IMR-90 (cell line): ENCODE measurements around the gene CCDC148. TPM values are rescaled to one million over a fixed set of nuclear protein-coding genes. Genes with fewer than 3 reads are reported as not detected.

Experiments used
- ATAC-seq: fragments of 200-7000 bp; cut with Tn5 transposase; 2 replicates; pipeline ENCODE4 v1.9.1; 2020; ENCODE audit warnings: low read depth, mild to moderate bottlenecking, moderate library complexity
- BruUV-seq: library from RNA; stranded (reverse); fragments of 400-500 nt; replicated peaks from 2 replicates; lab custom pipeline; 2021; lab: Mats Ljungman, UMichigan
- CTCF ChIA-PET: fragments of 300-600 bp; formaldehyde crosslinking; extraction: SDS; loops from one replicate; lab custom pipeline; 2021; ENCODE audit warnings: antibody characterized with exemption; lab: Yijun Ruan, JAX
- POLR2A ChIA-PET: fragments of 300-600 bp; sonication (Branson Sonifier 250); formaldehyde crosslinking; loops from one replicate; lab custom pipeline; 2022; ENCODE audit warnings: antibody characterized with exemption; ENCODE audit not compliant: unreplicated experiment; lab: Charles Lee
- DNase-seq: peaks from one replicate; pipeline ENCODE4 v3.0.0; 2013
- H2AFZ ChIP-seq: replicated peaks from 2 replicates; pipeline ENCODE3; 2013; ENCODE audit warnings: low read length, mild to moderate bottlenecking; ENCODE audit not compliant: poor library complexity
- H2AK5ac ChIP-seq: 2 replicates; pipeline ENCODE4 v1.6.1; 2013; ENCODE audit warnings: low read depth, low read length, inconsistent platforms
- H2AK9ac ChIP-seq: replicated peaks from 2 replicates; pipeline ENCODE3; 2013; ENCODE audit warnings: mild to moderate bottlenecking, low read depth, low read length, moderate library complexity; ENCODE audit not compliant: poor library complexity
- H2BK120ac ChIP-seq: 2 replicates; pipeline ENCODE4 v1.6.1; 2013; ENCODE audit warnings: low read depth, low read length, inconsistent platforms
- H2BK15ac ChIP-seq: 3 replicates; pipeline ENCODE4 v1.6.1; 2013; ENCODE audit warnings: low read depth, low read length, inconsistent platforms
- H2BK20ac ChIP-seq: 2 replicates; pipeline ENCODE4 v1.6.1; 2013; ENCODE audit warnings: low read depth, mild to moderate bottlenecking, inconsistent platforms, low read length, moderate library complexity
- H2BK5ac ChIP-seq: 2 replicates; pipeline ENCODE4 v1.6.1; 2013; ENCODE audit warnings: mild to moderate bottlenecking, low read depth, low read length, inconsistent platforms; ENCODE audit not compliant: poor library complexity, severe bottlenecking
- H3K14ac ChIP-seq: replicated peaks from 2 replicates; pipeline ENCODE4 v1.6.1; 2013; ENCODE audit warnings: low read depth, low read length, inconsistent platforms
- H3K18ac ChIP-seq: 2 replicates; pipeline ENCODE4 v1.6.1; 2013; ENCODE audit warnings: low read depth, low read length, control low read depth
- H3K23ac ChIP-seq: 2 replicates; pipeline ENCODE4 v1.6.1; 2013; ENCODE audit warnings: low read depth, low read length, inconsistent platforms
- H3K27ac ChIP-seq: 2 replicates; pipeline ENCODE4 v1.5.1; 2013; ENCODE audit warnings: mild to moderate bottlenecking, control low read depth, low read length; ENCODE audit not compliant: insufficient read depth
- H3K27me3 ChIP-seq: 2 replicates; pipeline ENCODE4 v1.6.1; 2013; ENCODE audit warnings: low read length; ENCODE audit not compliant: control insufficient read depth, insufficient read depth
- H3K36me3 ChIP-seq: 2 replicates; pipeline ENCODE4 v1.6.1; 2013; ENCODE audit warnings: low read length, mixed read lengths; ENCODE audit not compliant: control insufficient read depth, insufficient read depth
- H3K4ac ChIP-seq: 2 replicates; pipeline ENCODE4 v1.6.1; 2013; ENCODE audit warnings: low read depth, low read length, inconsistent platforms
- H3K4me1 ChIP-seq: 2 replicates; pipeline ENCODE4 v1.6.1; 2013; ENCODE audit warnings: low read length, mixed read lengths; ENCODE audit not compliant: control insufficient read depth, insufficient read depth
- H3K4me2 ChIP-seq: 2 replicates; pipeline ENCODE4 v1.6.1; 2013; ENCODE audit warnings: low read depth, mild to moderate bottlenecking, control low read depth, low read length, moderate library complexity
- H3K4me3 ChIP-seq: 2 replicates; pipeline ENCODE4 v1.5.1; 2013; ENCODE audit warnings: low read depth, mild to moderate bottlenecking, control low read depth, low read length, moderate library complexity; ENCODE audit not compliant: insufficient read depth
- H3K56ac ChIP-seq: 2 replicates; pipeline ENCODE4 v1.6.1; 2013; ENCODE audit warnings: low read length, inconsistent platforms; ENCODE audit not compliant: insufficient read depth; ENCODE audit errors: extremely low read depth
- H3K79me1 ChIP-seq, 2 experiments: 2 replicates each; pipeline ENCODE4 v1.6.1; 2013; ENCODE audit warnings: low read length in 2 of 2, inconsistent platforms in 1 of 2, low read depth in 1 of 2
- H3K9ac ChIP-seq: 2 replicates; pipeline ENCODE4 v1.6.1; 2013; ENCODE audit warnings: low read depth, low read length, control low read depth
- H3K9me1 ChIP-seq: 2 replicates; pipeline ENCODE4 v1.6.1; 2013; ENCODE audit warnings: low read length, inconsistent platforms; ENCODE audit not compliant: insufficient read depth
- H3K9me3 ChIP-seq: 2 replicates; pipeline ENCODE4 v1.6.1; 2013; ENCODE audit warnings: low read length; ENCODE audit not compliant: control insufficient read depth, insufficient read depth
- H4K20me1 ChIP-seq: 2 replicates; pipeline ENCODE4 v1.6.1; 2013; ENCODE audit warnings: low read length, inconsistent platforms; ENCODE audit not compliant: insufficient read depth
- H4K5ac ChIP-seq: 2 replicates; pipeline ENCODE4 v1.6.1; 2013; ENCODE audit warnings: mild to moderate bottlenecking, low read depth, low read length, control low read depth
- H4K8ac ChIP-seq, 2 experiments: 2 replicates each; pipeline ENCODE4 v1.6.1; 2013; ENCODE audit warnings: low read depth in 2 of 2, low read length in 2 of 2, control low read depth in 1 of 2, inconsistent platforms in 1 of 2
- H4K91ac ChIP-seq: 2 replicates; pipeline ENCODE4 v1.6.1; 2013; ENCODE audit warnings: low read depth, low read length, inconsistent platforms; ENCODE audit not compliant: insufficient read depth
- BHLHE40 ChIP-seq: fragments of 150-350 bp; IDR thresholded peaks from 2 replicates; pipeline ENCODE4 v1.6.1; 2016; ENCODE audit warnings: mild to moderate bottlenecking, low read depth, low read length
- CEBPB ChIP-seq: IDR thresholded peaks from 2 replicates; pipeline ENCODE4 v1.6.1; 2012; ENCODE audit warnings: low read depth, low read length, improper control_type of control experiment
- CHD1 ChIP-seq: IDR thresholded peaks from 2 replicates; pipeline ENCODE4 v1.6.1; 2012; ENCODE audit warnings: low read depth, low read length, improper control_type of control experiment
- FOS ChIP-seq: fragments of 150-350 bp; IDR thresholded peaks from 2 replicates; pipeline ENCODE4 v1.6.1; 2016; ENCODE audit warnings: low read depth, low read length
- MAFK ChIP-seq: IDR thresholded peaks from 2 replicates; pipeline ENCODE4 v1.6.1; 2012; ENCODE audit warnings: low read depth, low read length, improper control_type of control experiment
- MXI1 ChIP-seq: IDR thresholded peaks from 2 replicates; pipeline ENCODE4 v1.6.1; 2012; ENCODE audit warnings: low read depth, mild to moderate bottlenecking, low read length, moderate library complexity, borderline replicate concordance
- NFE2L2 ChIP-seq: fragments of 150-350 bp; IDR thresholded peaks from 2 replicates; pipeline ENCODE4 v1.6.1; 2016; ENCODE audit warnings: low read depth, mild to moderate bottlenecking, low read length
- POLR2A ChIP-seq: IDR thresholded peaks from 2 replicates; pipeline ENCODE4 v1.6.1; 2012; ENCODE audit warnings: mild to moderate bottlenecking, low read depth, low read length
- RAD21 ChIP-seq: IDR thresholded peaks from 2 replicates; pipeline ENCODE4 v1.6.1; 2012; ENCODE audit warnings: low read length, improper control_type of control experiment
- RCOR1 ChIP-seq: IDR thresholded peaks from 2 replicates; pipeline ENCODE4 v1.6.1; 2012; ENCODE audit warnings: mild to moderate bottlenecking, low read length, improper control_type of control experiment; ENCODE audit not compliant: insufficient replicate concordance
- RFX5 ChIP-seq: IDR thresholded peaks from 2 replicates; pipeline ENCODE4 v1.8.0; 2012; ENCODE audit warnings: low read depth, mild to moderate bottlenecking, low read length, moderate library complexity
- SMC3 ChIP-seq: fragments of 150-350 bp; IDR thresholded peaks from 2 replicates; pipeline ENCODE4 v1.6.1; 2016; ENCODE audit warnings: low read depth, mild to moderate bottlenecking, antibody characterized with exemption, low read length, moderate library complexity
- dilution Hi-C: fragments of 300-500 bp; cut with HindIII; formaldehyde crosslinking; loops from one replicate; pipeline ENCODE4 v1.14.3; 2018; ENCODE audit warnings: low sequenced_read_pairs; ENCODE audit not compliant: unreplicated experiment
- in situ Hi-C: fragments of 300-500 bp; cut with MboI; formaldehyde crosslinking; loops from 3 replicates; pipeline ENCODE4 v1.14.3; 2019; ENCODE audit warnings: low sequenced_read_pairs, inconsistent platforms, mixed read lengths
- intact Hi-C: fragments of 100-400 bp; cut with micrococcal nuclease; formaldehyde crosslinking; loops from 2 replicates; pipeline ENCODE4 v1.10.0; 2022
- polyA plus RNA-seq, 3 experiments: library from polyadenylated mRNA; depleted of rRNA; stranded (reverse); fragments of >200 nt; gene quantifications; 2 replicates each; pipeline ENCODE4 v1.2.3, GENCODE V29; 2012; ENCODE audit warnings: low replicate concordance in 1 of 3
- total RNA-seq: library from RNA; depleted of rRNA; stranded (reverse); fragments of >200 nt; gene quantifications from 2 replicates; pipeline ENCODE4 v1.2.3, GENCODE V29; 2012
- TF ChIP-seq, protein P1 (sequence below): fragments of 150-350 bp; IDR thresholded peaks from 2 replicates; pipeline ENCODE4 v1.6.1; 2016; ENCODE audit warnings: low read depth, mild to moderate bottlenecking, low read length, moderate library complexity, borderline replicate concordance
- TF ChIP-seq, protein P2 (sequence below): conservative IDR thresholded peaks from 2 replicates; pipeline ENCODE4 v1.5.1; 2012; ENCODE audit warnings: mild to moderate bottlenecking, low read depth, low read length, improper control_type of control experiment

CCDC148 gene
- total and polyA plus RNA-seq, 2 of the 4 experiments (the other 2 are of a cell fraction): 0.18 to 0.31 TPM

DNA sequence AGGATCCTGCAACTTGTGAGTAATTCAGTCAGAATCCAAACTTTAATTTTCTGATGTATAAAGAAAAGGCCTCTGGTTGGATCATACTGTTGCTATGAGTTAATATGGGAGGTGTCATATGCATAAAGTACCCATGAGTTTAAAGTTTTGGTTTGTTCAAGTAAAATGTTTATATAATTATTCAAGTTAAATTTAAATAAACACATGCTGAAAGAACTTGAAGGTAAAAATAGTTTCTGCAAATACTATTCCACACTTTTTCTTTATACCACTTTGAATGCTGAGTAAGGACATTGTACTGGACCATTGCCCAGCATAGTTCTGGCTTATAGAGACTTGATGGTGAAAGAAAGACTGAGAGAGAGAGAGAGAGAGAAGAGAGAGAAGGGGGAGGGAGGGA lies 30.9 kb upstream of the CCDC148 start:
- intact Hi-C loops: loop anchor here (5.0 kb wide), 1 partner anchor 100 kb away; no protein-coding TSS in a partner anchor

More for the DNA sequence above, 30.9 kb upstream of the CCDC148 start:
- TF ChIP-seq CHD1 (no peak), CEBPB (no peak), MXI1 (no peak), SMC3 (no peak), BHLHE40 (no peak), RFX5 (peak; percentile 93), MAFK (peak; percentile 73), NFE2L2 (no peak), POLR2A (no peak), RAD21 (no peak), RCOR1 (no peak), FOS (no peak)
- TF ChIP-seq, protein P1, sequence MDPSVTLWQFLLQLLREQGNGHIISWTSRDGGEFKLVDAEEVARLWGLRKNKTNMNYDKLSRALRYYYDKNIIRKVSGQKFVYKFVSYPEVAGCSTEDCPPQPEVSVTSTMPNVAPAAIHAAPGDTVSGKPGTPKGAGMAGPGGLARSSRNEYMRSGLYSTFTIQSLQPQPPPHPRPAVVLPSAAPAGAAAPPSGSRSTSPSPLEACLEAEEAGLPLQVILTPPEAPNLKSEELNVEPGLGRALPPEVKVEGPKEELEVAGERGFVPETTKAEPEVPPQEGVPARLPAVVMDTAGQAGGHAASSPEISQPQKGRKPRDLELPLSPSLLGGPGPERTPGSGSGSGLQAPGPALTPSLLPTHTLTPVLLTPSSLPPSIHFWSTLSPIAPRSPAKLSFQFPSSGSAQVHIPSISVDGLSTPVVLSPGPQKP: no peak
- TF ChIP-seq, protein P2, sequence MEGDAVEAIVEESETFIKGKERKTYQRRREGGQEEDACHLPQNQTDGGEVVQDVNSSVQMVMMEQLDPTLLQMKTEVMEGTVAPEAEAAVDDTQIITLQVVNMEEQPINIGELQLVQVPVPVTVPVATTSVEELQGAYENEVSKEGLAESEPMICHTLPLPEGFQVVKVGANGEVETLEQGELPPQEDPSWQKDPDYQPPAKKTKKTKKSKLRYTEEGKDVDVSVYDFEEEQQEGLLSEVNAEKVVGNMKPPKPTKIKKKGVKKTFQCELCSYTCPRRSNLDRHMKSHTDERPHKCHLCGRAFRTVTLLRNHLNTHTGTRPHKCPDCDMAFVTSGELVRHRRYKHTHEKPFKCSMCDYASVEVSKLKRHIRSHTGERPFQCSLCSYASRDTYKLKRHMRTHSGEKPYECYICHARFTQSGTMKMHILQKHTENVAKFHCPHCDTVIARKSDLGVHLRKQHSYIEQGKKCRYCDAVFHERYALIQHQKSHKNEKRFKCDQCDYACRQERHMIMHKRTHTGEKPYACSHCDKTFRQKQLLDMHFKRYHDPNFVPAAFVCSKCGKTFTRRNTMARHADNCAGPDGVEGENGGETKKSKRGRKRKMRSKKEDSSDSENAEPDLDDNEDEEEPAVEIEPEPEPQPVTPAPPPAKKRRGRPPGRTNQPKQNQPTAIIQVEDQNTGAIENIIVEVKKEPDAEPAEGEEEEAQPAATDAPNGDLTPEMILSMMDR: no peak
- ChIA-PET CTCF (interaction anchor here (0.6 kb wide), 1 partner anchor 42 kb away, joined by 3 read pairs; no protein-coding TSS in a partner anchor), POLR2A (no interaction called here)
- dilution Hi-C loops (no loop called here), in situ Hi-C loops (no loop called here)
- no peak overlapping the region for H2AFZ ChIP-seq
- no peak overlapping the region for H3K56ac ChIP-seq
- H4K5ac ChIP-seq: no peak overlapping the region
- no peak overlapping the region for H3K18ac ChIP-seq
- H3K27me3 ChIP-seq: no peaks in the 10 kb centered on the region
- no peaks in the 10 kb centered on the region for H3K9me3 ChIP-seq
- H3K14ac ChIP-seq: no peak overlapping the region
- H3K4ac ChIP-seq: no peak overlapping the region
- DNase-seq (peak; percentile 85), ATAC-seq (peak; percentile 89)
- no peak overlapping the region for H3K4me3 ChIP-seq
- H2AK9ac ChIP-seq: no peak overlapping the region
- H3K27ac ChIP-seq: no peak overlapping the region
- H3K4me1 ChIP-seq: peaks cover 9% of the 10 kb centered on the region
- no peak overlapping the region for H2AK5ac ChIP-seq
- H3K23ac ChIP-seq: no peak overlapping the region
- peaks cover 10% of the 10 kb centered on the region; the same call in 1 of the 2 replicates for H3K9me1 ChIP-seq
- no peak overlapping the region for H2BK15ac ChIP-seq
- no peak overlapping the region for H4K91ac ChIP-seq
- no peak overlapping the region for H2BK120ac ChIP-seq
- BruUV-seq: no TSS peak
- peak overlapping the region; percentile 75 for H2BK5ac ChIP-seq
- no peak overlapping the region for H3K9ac ChIP-seq
- no peak overlapping the region for H4K8ac ChIP-seq
- H4K20me1 ChIP-seq: peaks cover 10% of the 10 kb centered on the region; the same call in 1 of the 2 replicates
- no peaks in the 10 kb centered on the region for H3K36me3 ChIP-seq
- no peak overlapping the region for H2BK20ac ChIP-seq
- peaks cover 24 to 51% of the 10 kb centered on the region in 2 experiments for H3K79me1 ChIP-seq
- peak overlapping the region; percentile 62 for H3K4me2 ChIP-seq
